Activated CD4-positive, CD25-positive, alpha-beta regulatory T cell treated with anti-CD3 and anti-CD28 coated beads, Interleukin-2, amount 50 U/mL, for 16 hours (primary cell): Measurements from ENCODE around the gene MEFV.
"Not testable (repeated sequence)": the region's sequence is repeated elsewhere in the genome, so short reads cannot be mapped to it uniquely, and the experiment has no call there.

Source experiments
- DNase-seq: peaks from one replicate; pipeline ENCODE4 v3.0.0-alpha.2; 2020; ENCODE audit warnings: low read depth, low spot score

MEFV gene

GRCh38 chr16:3220839-3221238 is 35.6 kb downstream of the MEFV start:
- DNase-seq: no peak

GRCh38 chr16:3216263-3216640 is 40.2 kb downstream of the MEFV start:
- no peak for DNase-seq

GRCh38 chr16:3215601-3216262 is 40.7 kb downstream of the MEFV start:
- DNase-seq: no peak

- no peak for DNase-seq
These were observed 41.4 kb downstream of the MEFV start for GRCh38 chr16:3214904-3215600.

- DNase-seq: no peak
These were observed 43.9 kb downstream of the MEFV start for GRCh38 chr16:3212567-3212966.

- no peak for DNase-seq
These were observed 44.4 kb downstream of the MEFV start for GRCh38 chr16:3212006-3212405.

- no peak for DNase-seq
These were observed 49.1 kb downstream of the MEFV start for GRCh38 chr16:3207086-3207953.

- not testable (repeated sequence) for DNase-seq
These were observed 50.5 kb downstream of the MEFV start for GRCh38 chr16:3205939-3206338.

- no peak for DNase-seq
These were observed 53.4 kb downstream of the MEFV start for GRCh38 chr16:3202903-3203539.

- no peak for DNase-seq
These were observed 57.9 kb downstream of the MEFV start for GRCh38 chr16:3198334-3199072.

- not testable (repeated sequence) for DNase-seq
These were observed 58.6 kb downstream of the MEFV start for GRCh38 chr16:3197694-3198333.

- no peak for DNase-seq
These were observed 60.5 kb downstream of the MEFV start for GRCh38 chr16:3195975-3196374.

- DNase-seq: no peak
These were observed 61.6 kb downstream of the MEFV start for GRCh38 chr16:3194792-3195191.

- no peak for DNase-seq
These were observed 62.9 kb downstream of the MEFV start for GRCh38 chr16:3193221-3194212.

- no peak for DNase-seq
These were observed 63.9 kb downstream of the MEFV start for GRCh38 chr16:3192476-3193019.
